A549 (cell line): ENCODE data around the gene FZD7. TPM values are rescaled to one million over a fixed set of nuclear protein-coding genes. Genes with fewer than 3 reads are reported as not detected.

Source experiments
- ATAC-seq, 2 experiments: fragments of 200-7000 bp in 1 of 2; fragments of >200 bp in 1 of 2; cut with Nextera tagmentation in 1 of 2; cut with Tn5 transposase in 1 of 2; 3 replicates each; pipeline versions ENCODE4 v1.8.0 to v1.9.1; 2018 to 2020; ENCODE audit warnings: mild to moderate bottlenecking in 1 of 2, moderate library complexity in 1 of 2
- CTCF ChIA-PET: fragments of 300-600 bp; sonication (Branson Sonifier 250); formaldehyde crosslinking; extraction: SDS; loops from one replicate; lab custom pipeline; 2021; ENCODE audit warnings: antibody characterized with exemption, inconsistent platforms; lab: Yijun Ruan, JAX
- POLR2A ChIA-PET: fragments of 350-600 bp; formaldehyde crosslinking; extraction: SDS; loops from one replicate; lab custom pipeline; 2021; ENCODE audit warnings: antibody characterized with exemption, inconsistent platforms; lab: Yijun Ruan, JAX
- DNase-seq, 2 experiments: peaks; one replicate each; pipeline versions ENCODE4 v3.0.0 to v3.0.0-alpha.2; 2011 to 2016; ENCODE audit warnings: low read depth in 1 of 2, low spot score in 1 of 2
- FAIRE-seq: peaks from 2 replicates; lab custom pipeline; 2011; peaks lifted over from hg19 to GRCh38; lab: Jason Lieb, UNC
- H3K27ac ChIP-seq, 2 experiments: fragments of >200 bp; sonication (Bioruptor Twin); formaldehyde crosslinking; 3 replicates each; pipeline ENCODE4 v1.5.1; 2016 to 2017
- H3K4me1 ChIP-seq: fragments of >200 bp; sonication (Bioruptor Twin); formaldehyde crosslinking; 3 replicates; pipeline ENCODE4 v1.6.1; 2016
- H3K4me2 ChIP-seq: fragments of >200 bp; sonication (Bioruptor Twin); formaldehyde crosslinking; 3 replicates; pipeline ENCODE4 v1.6.1; 2016
- H3K4me3 ChIP-seq: fragments of >200 bp; sonication (Bioruptor Twin); formaldehyde crosslinking; 3 replicates; pipeline ENCODE4 v1.5.1; 2016
- H3K9me3 ChIP-seq: fragments of >200 bp; sonication (Bioruptor Twin); formaldehyde crosslinking; 3 replicates; pipeline ENCODE4 v1.6.1; 2016
- E2F6 ChIP-seq: IDR thresholded peaks from 2 replicates; pipeline ENCODE4 v1.6.1; 2012; ENCODE audit warnings: low read depth, borderline replicate concordance
- EHMT2 ChIP-seq: fragments of 200-600 bp; sonication (generic); IDR thresholded peaks from 2 replicates; pipeline ENCODE4 v1.6.1; 2016; ENCODE audit warnings: antibody characterized with exemption, low read depth, mild to moderate bottlenecking, moderate library complexity
- ESRRA ChIP-seq: fragments of 150-350 bp; IDR thresholded peaks from 2 replicates; pipeline ENCODE4 v1.6.1; 2014; ENCODE audit warnings: mild to moderate bottlenecking, low read length, borderline replicate concordance
- GATA3 ChIP-seq: IDR thresholded peaks from 2 replicates; pipeline ENCODE4 v1.6.1; 2012; ENCODE audit warnings: borderline replicate concordance
- HDAC2 ChIP-seq: fragments of 200-600 bp; sonication (generic); IDR thresholded peaks from 2 replicates; pipeline ENCODE4 v1.6.1; 2016
- HOXA7 ChIP-seq: fragments of 250-450 bp; sonication (Bioruptor Pico); IDR thresholded peaks from 2 replicates; pipeline ENCODE4 v1.5.0; 2020; ENCODE audit warnings: mild to moderate bottlenecking, moderate library complexity
- JUN ChIP-seq, 2 experiments: fragments of >200 bp; sonication (Bioruptor Twin); formaldehyde crosslinking; IDR thresholded peaks; 2 replicates in 1 of 2; 3 replicates in 1 of 2; pipeline ENCODE4 v1.6.1; 2016 to 2017
- KDM1A ChIP-seq: fragments of 200-600 bp; sonication (generic); IDR thresholded peaks from 2 replicates; pipeline ENCODE4 v1.6.1; 2016; ENCODE audit warnings: low read depth, mild to moderate bottlenecking
- MAX ChIP-seq: IDR thresholded peaks from 2 replicates; pipeline ENCODE4 v1.6.1; 2012
- POLR2AphosphoS2 ChIP-seq: conservative IDR thresholded peaks from 2 replicates; pipeline ENCODE4 v1.6.1; 2012; ENCODE audit warnings: low read length, improper control_type of control experiment, inconsistent platforms
- RCOR1 ChIP-seq: fragments of 150-350 bp; IDR thresholded peaks from 2 replicates; pipeline ENCODE4 v1.6.1; 2014; ENCODE audit warnings: antibody characterized with exemption, low read length, low read depth
- WGBS: methylation state at CpG from one replicate; pipeline ENCODE4 v1.1.6; 2017; ENCODE audit errors: missing lambda C conversion rate; 5-methylcytosine and 5-hydroxymethylcytosine counted together
- polyA plus RNA-seq, 4 experiments: library from polyadenylated mRNA; depleted of rRNA in 3 of 4; stranded (reverse); fragments of >200 nt; fragmentation: RNase III in 1 of 4; extraction: RNeasy Plus Mini Kit Qiagen cat#74134 plus additional on column Dnase treatment in 1 of 4; gene quantifications; 2 replicates in 3 of 4; 3 replicates in 1 of 4; pipeline ENCODE4 v1.2.3, GENCODE V29; 2011 to 2017
- TF ChIP-seq, protein P1 (sequence below): fragments of >200 bp; sonication (Bioruptor Twin); formaldehyde crosslinking; IDR thresholded peaks from 3 replicates; pipeline ENCODE4 v1.5.1; 2016
- TF ChIP-seq, protein P2 (sequence below): fragments of 250-450 bp; sonication (Bioruptor Pico); IDR thresholded peaks from 2 replicates; pipeline ENCODE4 v1.5.0; 2021; ENCODE audit warnings: mild to moderate bottlenecking, moderate library complexity, borderline replicate concordance
- TF ChIP-seq, protein P3 (sequence below): fragments of 150-350 bp; IDR thresholded peaks from 2 replicates; pipeline ENCODE4 v1.6.1; 2014; ENCODE audit warnings: low read depth, mild to moderate bottlenecking, low read length

Gene FZD7
- polyA plus RNA-seq, 2 of the 4 experiments (the other 2 are of a cell fraction) = 5.3 to 6.7 TPM

DNA sequence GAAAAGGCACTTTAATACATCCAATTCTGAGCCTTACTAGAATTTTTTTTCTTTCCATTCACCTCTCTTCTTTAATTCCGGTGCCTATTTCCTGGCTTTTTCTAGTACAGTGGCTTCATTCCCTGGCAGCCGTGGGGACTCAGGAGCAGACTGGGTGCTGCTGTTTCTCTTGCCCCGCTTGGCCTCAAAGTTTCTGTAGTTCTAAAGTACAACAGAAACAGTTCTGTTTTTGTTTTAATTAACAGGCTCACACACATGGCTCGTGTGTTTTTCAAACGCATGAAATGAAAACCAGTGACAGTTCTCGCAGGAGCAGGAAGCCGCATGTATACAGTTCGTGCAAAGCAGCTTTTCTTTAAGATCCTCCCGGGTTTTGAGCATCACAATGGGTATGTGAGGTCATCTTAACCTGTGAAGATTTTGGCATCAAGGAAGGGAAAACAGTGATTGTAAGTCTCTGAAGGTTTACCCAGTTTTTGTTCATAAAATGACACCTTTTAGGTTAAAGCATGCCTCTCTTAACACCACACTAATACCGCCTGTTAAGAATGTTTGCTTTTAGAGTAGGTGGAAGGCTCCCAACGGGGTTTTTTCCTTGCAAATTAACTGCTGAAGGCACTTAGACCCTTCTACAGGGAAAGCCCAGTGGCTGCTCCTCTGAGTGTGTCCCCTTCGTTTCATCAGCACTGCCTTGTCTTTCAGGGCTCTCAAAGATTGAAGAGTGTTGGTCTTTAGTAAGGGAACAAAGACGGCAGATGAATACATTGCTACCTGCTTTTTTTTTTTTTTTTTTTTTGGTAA, 5.8 kb downstream of the FZD7 start:
- DNase-seq = no peak
- peak overlapping the region; percentile 70 to 86 for H3K27ac ChIP-seq
- FAIRE-seq = no peak
- TF ChIP-seq, protein P1, sequence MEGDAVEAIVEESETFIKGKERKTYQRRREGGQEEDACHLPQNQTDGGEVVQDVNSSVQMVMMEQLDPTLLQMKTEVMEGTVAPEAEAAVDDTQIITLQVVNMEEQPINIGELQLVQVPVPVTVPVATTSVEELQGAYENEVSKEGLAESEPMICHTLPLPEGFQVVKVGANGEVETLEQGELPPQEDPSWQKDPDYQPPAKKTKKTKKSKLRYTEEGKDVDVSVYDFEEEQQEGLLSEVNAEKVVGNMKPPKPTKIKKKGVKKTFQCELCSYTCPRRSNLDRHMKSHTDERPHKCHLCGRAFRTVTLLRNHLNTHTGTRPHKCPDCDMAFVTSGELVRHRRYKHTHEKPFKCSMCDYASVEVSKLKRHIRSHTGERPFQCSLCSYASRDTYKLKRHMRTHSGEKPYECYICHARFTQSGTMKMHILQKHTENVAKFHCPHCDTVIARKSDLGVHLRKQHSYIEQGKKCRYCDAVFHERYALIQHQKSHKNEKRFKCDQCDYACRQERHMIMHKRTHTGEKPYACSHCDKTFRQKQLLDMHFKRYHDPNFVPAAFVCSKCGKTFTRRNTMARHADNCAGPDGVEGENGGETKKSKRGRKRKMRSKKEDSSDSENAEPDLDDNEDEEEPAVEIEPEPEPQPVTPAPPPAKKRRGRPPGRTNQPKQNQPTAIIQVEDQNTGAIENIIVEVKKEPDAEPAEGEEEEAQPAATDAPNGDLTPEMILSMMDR = no peak
- TF ChIP-seq MAX = 0 out of 2 replicates have a peak, but pooled peaks have one; percentile 6
- no peak for TF ChIP-seq RCOR1
- no peak for TF ChIP-seq EHMT2
- 61% methylated on average over 13 of the region's 13 CpGs for WGBS
- no peak overlapping the region for H3K4me3 ChIP-seq
- CTCF ChIA-PET = no interaction called here
- ATAC-seq = peak in 1 of 2 experiments; percentile 13; a peak in 3 of 6 replicates
- H3K9me3 ChIP-seq = no peaks in the 10 kb centered on the region
- peak overlapping the region; percentile 56 for H3K4me2 ChIP-seq
- peaks cover 46% of the 10 kb centered on the region for H3K4me1 ChIP-seq
- POLR2A ChIA-PET = no interaction called here

DNA sequence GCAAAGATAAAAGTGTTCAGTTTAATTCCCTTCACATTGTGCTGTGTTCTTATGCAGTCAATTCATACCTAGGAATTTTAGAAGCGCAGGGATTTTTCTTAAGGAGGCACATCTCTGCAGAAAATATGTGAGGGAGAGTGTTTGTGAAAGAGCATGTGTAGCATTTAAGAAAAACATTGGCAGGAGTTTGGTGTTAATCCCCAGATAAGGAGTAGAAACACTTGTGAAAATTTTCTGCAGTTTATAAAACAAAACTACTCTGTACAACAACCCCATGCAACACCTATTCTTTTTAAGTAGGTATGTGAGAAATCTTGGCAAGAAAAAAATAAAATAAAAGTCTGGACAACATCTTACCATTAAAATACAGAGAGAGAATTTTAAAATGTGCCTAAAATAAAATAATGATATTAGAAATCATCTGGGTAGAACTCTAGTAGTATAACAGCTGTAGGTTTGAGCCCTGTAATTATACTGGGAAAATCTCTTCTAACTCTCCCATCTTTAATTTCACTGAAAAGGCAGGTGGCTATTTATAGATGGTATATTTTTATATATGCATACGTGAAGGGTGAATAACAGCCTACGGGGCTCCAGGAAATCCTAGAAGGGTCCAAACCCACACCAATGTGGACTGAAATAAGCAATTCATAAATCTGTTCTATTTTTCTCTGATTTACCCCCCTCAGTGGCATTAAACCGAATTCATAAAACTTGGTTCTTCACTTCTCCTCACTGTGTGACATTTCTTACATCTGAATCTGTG, 6.6 kb downstream of the FZD7 start:
- FAIRE-seq (no peak), DNase-seq (no peak)
- POLR2A ChIA-PET = no interaction called here
- WGBS = 83% methylated on average over 4 of the region's 4 CpGs
- no peak overlapping the region for H3K4me3 ChIP-seq
- no peak for TF ChIP-seq JUN (IDR thresholded peaks at IDR 0.05)
- TF ChIP-seq KDM1A = no peak
- TF ChIP-seq E2F6 = no peak
- TF ChIP-seq ESRRA = no peak
- TF ChIP-seq, protein P2, sequence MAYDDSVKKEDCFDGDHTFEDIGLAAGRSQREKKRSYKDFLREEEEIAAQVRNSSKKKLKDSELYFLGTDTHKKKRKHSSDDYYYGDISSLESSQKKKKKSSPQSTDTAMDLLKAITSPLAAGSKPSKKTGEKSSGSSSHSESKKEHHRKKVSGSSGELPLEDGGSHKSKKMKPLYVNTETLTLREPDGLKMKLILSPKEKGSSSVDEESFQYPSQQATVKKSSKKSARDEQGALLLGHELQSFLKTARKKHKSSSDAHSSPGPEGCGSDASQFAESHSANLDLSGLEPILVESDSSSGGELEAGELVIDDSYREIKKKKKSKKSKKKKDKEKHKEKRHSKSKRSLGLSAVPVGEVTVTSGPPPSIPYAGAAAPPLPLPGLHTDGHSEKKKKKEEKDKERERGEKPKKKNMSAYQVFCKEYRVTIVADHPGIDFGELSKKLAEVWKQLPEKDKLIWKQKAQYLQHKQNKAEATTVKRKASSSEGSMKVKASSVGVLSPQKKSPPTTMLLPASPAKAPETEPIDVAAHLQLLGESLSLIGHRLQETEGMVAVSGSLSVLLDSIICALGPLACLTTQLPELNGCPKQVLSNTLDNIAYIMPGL (CRISPR knock-in tag) = no peak
- no peak for TF ChIP-seq GATA3
- TF ChIP-seq POLR2AphosphoS2 = no peak
- TF ChIP-seq, protein P3, sequence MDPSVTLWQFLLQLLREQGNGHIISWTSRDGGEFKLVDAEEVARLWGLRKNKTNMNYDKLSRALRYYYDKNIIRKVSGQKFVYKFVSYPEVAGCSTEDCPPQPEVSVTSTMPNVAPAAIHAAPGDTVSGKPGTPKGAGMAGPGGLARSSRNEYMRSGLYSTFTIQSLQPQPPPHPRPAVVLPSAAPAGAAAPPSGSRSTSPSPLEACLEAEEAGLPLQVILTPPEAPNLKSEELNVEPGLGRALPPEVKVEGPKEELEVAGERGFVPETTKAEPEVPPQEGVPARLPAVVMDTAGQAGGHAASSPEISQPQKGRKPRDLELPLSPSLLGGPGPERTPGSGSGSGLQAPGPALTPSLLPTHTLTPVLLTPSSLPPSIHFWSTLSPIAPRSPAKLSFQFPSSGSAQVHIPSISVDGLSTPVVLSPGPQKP = no peak
- no peak for TF ChIP-seq HOXA7 (CRISPR knock-in tag)
- TF ChIP-seq HDAC2 = no peak
- TF ChIP-seq, all 56 proteins: peak for 0
- CTCF ChIA-PET = no interaction called here
- Histone ChIP-seq H3K9me3 (no peaks in the 10 kb centered on the region), H3K27ac (peak overlapping the region; percentile 70 to 86; a peak in 3 of 6 replicates), H3K4me2 (peak overlapping the region; percentile 56; the same call in 1 of the 3 replicates), H3K4me1 (peaks cover 42% of the 10 kb centered on the region)
- no peak for ATAC-seq
